BLaER1 treated with 17β-estradiol and CSF1 and Interleukin-3, amounts not matched to agents 10 nM and 100 nM (cell line): ENCODE measurements around the gene KCNK2.

Experiments used
- H3K27ac ChIP-seq, 11 experiments: shearing (Covaris generic); formaldehyde crosslinking; 2 replicates each; pipeline ENCODE4 v1.8.1; 2022
- H3K27me3 ChIP-seq, 11 experiments: shearing (Covaris generic); formaldehyde crosslinking; 2 replicates each; pipeline ENCODE4 v1.8.1; 2022
- H3K36me3 ChIP-seq, 11 experiments: shearing (Covaris generic); formaldehyde crosslinking; 2 replicates each; pipeline ENCODE4 v1.8.1; 2022
- H3K4me1 ChIP-seq, 10 experiments: shearing (Covaris generic); formaldehyde crosslinking; 2 replicates each; pipeline ENCODE4 v1.8.1; 2022
- H3K4me2 ChIP-seq, 11 experiments: shearing (Covaris generic); formaldehyde crosslinking; 2 replicates each; pipeline ENCODE4 v1.8.1; 2022
- H3K4me3 ChIP-seq, 10 experiments: shearing (Covaris generic); formaldehyde crosslinking; 2 replicates each; pipeline ENCODE4 v1.8.1; 2022
- H3K9ac ChIP-seq, 11 experiments: shearing (Covaris generic); formaldehyde crosslinking; 2 replicates each; pipeline ENCODE4 v1.8.1; 2022
- H3K9me3 ChIP-seq, 11 experiments: shearing (Covaris generic); formaldehyde crosslinking; replicated peaks in 1 of 11; 2 replicates each; pipeline ENCODE4 v1.8.1; 2022
- H4K20me1 ChIP-seq, 11 experiments: shearing (Covaris generic); formaldehyde crosslinking; 2 replicates each; pipeline ENCODE4 v1.8.1; 2022
- Cebpa-rat ChIP-seq, 11 experiments: shearing (Covaris generic); IDR thresholded peaks; 2 replicates each; pipeline ENCODE4 v1.8.1; 2022

KCNK2 gene

DNA sequence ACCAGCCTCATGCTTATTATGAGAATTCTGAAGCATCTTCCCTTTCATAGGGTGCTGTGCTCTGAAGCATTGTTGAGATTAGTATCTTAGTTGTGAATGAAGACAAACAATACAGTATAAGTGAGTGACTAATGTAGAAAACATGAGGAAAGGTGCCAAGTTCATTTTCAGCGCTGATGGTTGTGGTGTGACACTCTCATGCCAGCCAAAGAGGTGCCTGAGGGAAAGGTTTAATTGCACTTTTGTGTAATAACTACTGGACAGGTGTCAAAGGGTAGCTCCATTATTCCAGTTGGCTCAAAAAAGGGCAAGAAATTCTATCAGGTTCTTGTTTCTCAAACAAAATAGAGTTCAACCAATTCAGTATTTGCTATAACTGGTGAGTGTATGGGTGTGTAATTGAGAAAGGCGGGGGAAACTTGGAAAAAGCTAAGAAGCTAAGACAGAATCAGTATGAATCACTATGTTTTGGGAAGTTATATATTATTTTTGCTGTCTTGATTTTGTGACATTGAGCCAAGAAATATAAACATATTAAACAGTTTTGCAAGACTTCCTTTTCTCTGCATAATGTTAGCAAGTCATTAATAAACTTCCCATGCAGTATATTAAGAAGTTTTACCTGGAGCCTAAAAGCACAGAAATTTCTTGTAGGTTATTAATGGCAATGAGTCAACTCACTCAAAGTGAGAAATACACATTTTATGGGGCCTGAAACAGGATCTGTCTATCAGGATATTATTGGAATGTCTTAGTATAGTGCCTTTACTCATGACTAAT lies 31.8 kb downstream of the KCNK2 start:
- no peak overlapping the region for H3K27ac ChIP-seq
- no peaks in the 10 kb centered on the region for H3K36me3 ChIP-seq
- no peak overlapping the region for H3K4me2 ChIP-seq
- no peaks in the 10 kb centered on the region for H4K20me1 ChIP-seq
- H3K9me3 ChIP-seq: no peaks in the 10 kb centered on the region
- no peak for TF ChIP-seq Cebpa-rat (IDR thresholded peaks at IDR 0.05)
- no peaks in the 10 kb centered on the region for H3K27me3 ChIP-seq
- H3K9ac ChIP-seq: no peak overlapping the region
- H3K4me3 ChIP-seq: no peak overlapping the region
- H3K4me1 ChIP-seq: peaks cover 0 to 4% (median 0%) of the 10 kb centered on the region in 10 experiments; a peak in 1 of 20 replicates

DNA sequence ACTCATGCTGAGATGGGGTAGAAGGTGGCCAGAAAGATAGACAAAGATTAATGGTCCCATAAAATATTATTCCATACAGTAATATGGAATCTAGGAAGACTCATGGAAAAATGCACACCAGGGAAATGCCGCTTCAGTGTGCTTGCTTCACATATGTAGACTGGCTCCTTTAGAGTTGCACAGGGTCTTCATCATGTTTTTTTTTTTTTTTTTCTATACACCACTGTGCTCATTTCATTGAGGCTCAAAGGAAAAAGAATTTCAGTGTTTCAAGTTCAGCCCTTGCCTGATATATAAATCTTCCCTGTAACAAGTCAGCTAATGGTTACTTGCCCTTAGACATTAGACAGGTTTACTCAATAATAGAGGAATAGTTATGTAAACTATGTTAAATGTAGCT lies 33.2 kb downstream of the KCNK2 start:
- Histone ChIP-seq H3K36me3 (no peaks in the 10 kb centered on the region), H3K27me3 (no peaks in the 10 kb centered on the region), H3K9me3 (no peaks in the 10 kb centered on the region), H4K20me1 (no peaks in the 10 kb centered on the region), H3K9ac (no peak overlapping the region), H3K4me2 (no peak overlapping the region), H3K4me3 (no peak overlapping the region), H3K4me1 (peaks cover 0 to 4% (median 0%) of the 10 kb centered on the region in 10 experiments; a peak in 1 of 20 replicates), H3K27ac (no peak overlapping the region)
- no peak for TF ChIP-seq Cebpa-rat (IDR thresholded peaks at IDR 0.05)

DNA sequence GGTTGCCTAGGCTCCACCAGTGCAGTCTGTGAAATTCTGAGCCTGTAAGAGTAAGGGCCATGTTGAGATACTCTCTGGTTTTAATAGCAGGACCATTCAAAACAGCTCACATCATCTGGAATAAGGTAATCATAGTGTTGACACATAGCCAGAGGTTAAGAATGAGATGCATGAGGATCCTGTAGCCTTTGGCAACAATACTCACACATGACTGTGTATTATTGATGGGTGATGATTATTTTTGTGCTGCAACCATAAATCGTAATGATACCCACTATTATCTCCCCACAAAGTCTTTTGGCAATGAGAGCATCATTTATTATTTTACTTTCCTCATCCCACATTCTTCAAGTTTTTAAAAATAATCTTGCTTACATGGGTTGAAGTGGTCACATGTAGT lies 35.5 kb downstream of the KCNK2 start:
- no peak for TF ChIP-seq Cebpa-rat (IDR thresholded peaks at IDR 0.05)

DNA sequence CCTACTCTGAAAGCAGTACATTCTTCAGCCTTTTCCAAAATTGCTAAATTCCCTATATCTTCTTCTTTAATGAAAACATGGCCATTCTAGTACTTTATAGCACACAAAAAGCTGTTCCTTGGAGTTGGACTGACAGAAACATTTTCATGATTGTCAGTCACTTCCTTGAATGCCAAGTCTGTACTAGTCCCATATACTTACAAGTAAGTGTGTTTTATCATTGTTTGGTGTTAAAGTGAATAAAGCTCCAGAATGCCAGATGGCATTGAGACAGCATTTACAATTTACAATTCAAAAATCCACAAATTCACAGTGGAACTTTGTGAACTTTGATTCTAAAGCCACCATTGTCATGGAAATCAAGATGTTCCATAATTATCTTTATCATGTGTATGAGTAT lies 36.5 kb downstream of the KCNK2 start:
- H3K27ac ChIP-seq: no peak overlapping the region
- TF ChIP-seq Cebpa-rat (IDR thresholded peaks at IDR 0.05): no peak

More for the DNA sequence above, 35.5 kb downstream of the KCNK2 start:
- peaks cover 0 to 4% (median 0%) of the 10 kb centered on the region in 10 experiments; a peak in 1 of 20 replicates for H3K4me1 ChIP-seq
- no peaks in the 10 kb centered on the region for H3K9me3 ChIP-seq
- H4K20me1 ChIP-seq: no peaks in the 10 kb centered on the region
- no peak overlapping the region for H3K4me2 ChIP-seq
- H3K27ac ChIP-seq: no peak overlapping the region
- H3K4me3 ChIP-seq: no peak overlapping the region
- no peaks in the 10 kb centered on the region for H3K27me3 ChIP-seq
- no peaks in the 10 kb centered on the region for H3K36me3 ChIP-seq
- no peak overlapping the region for H3K9ac ChIP-seq

DNA sequence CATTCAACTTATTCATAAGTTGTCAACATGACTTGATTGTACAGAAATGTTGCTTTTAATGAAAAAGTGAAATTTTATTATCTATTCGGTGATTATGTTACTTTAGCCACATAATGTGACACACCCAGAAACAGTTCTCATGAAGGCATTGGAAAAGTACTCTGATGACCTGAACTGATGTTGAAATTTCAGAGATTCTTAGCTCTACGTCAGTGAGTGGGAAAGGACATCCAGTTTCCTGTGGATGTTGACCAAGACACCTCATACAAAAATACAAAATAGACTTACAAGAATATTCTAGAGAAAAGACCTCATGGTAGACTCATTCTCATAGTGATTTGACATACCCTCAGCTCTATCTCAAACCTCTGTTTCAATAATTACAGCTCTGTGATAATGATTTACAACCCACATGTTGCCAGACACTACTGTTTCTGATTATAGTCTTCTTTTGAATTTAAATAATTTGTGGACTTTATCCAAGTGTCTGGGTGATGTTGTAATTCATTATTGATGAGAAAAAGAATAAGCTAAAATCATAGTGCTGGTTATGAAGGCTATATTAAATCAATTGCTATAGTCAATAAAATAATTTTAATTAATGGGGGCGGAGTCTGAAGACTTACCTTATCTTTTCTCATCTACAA lies 37.3 kb downstream of the KCNK2 start:
- 0 out of 20 replicates have a peak, but pooled peaks cover 0 to 4% (median 0%) of the 10 kb centered on the region in 10 experiments for H3K4me1 ChIP-seq
- H3K27ac ChIP-seq: no peak overlapping the region
- H3K9me3 ChIP-seq: no peaks in the 10 kb centered on the region
- H4K20me1 ChIP-seq: no peaks in the 10 kb centered on the region
- no peak overlapping the region for H3K4me3 ChIP-seq
- H3K9ac ChIP-seq: no peak overlapping the region
- no peak for TF ChIP-seq Cebpa-rat (IDR thresholded peaks at IDR 0.05)
- no peak overlapping the region for H3K4me2 ChIP-seq
- H3K27me3 ChIP-seq: no peaks in the 10 kb centered on the region
- H3K36me3 ChIP-seq: no peaks in the 10 kb centered on the region

More for the DNA sequence above, 36.5 kb downstream of the KCNK2 start:
- no peak overlapping the region for H3K9ac ChIP-seq
- H3K4me1 ChIP-seq: peaks cover 0 to 4% (median 0%) of the 10 kb centered on the region in 10 experiments; a peak in 1 of 20 replicates
- H3K27me3 ChIP-seq: no peaks in the 10 kb centered on the region
- H3K4me3 ChIP-seq: no peak overlapping the region
- H3K36me3 ChIP-seq: no peaks in the 10 kb centered on the region
- no peaks in the 10 kb centered on the region for H3K9me3 ChIP-seq
- H3K4me2 ChIP-seq: no peak overlapping the region
- no peaks in the 10 kb centered on the region for H4K20me1 ChIP-seq

DNA sequence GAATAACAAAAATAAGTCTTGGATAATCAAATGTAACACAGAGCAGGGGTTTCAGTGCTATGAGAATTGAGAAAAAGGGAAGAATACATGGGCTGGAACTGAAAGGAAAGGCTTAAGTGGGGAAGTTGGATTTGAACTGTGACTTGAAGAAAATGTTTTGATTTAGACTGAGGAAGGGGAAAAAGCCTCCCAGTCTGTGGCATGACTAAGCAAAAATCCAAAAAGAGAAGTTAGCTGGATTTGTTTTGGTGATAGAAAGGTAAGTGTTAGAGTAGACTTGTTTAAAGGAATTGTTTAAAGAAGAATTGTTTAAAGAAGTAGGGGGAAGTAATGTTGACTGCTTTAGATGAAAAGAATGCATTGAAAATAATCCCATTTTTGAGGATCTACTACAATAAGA lies 46.0 kb downstream of the KCNK2 start:
- Histone ChIP-seq H3K36me3 (no peaks in the 10 kb centered on the region), H3K4me1 (peaks cover 0 to 20% (median 10%) of the 10 kb centered on the region in 10 experiments; a peak in 10 of 20 replicates), H4K20me1 (no peaks in the 10 kb centered on the region), H3K9ac (no peak overlapping the region), H3K9me3 (no peaks in the 10 kb centered on the region), H3K27ac (peak overlapping the region in 9 of 11 experiments; percentile 2 to 59 (median 37); a peak in 10 of 22 replicates), H3K27me3 (no peaks in the 10 kb centered on the region), H3K4me3 (no peak overlapping the region), H3K4me2 (peak overlapping the region in 6 of 11 experiments; percentile 30 to 78 (median 52); a peak in 11 of 22 replicates)
- TF ChIP-seq Cebpa-rat (IDR thresholded peaks at IDR 0.05): no peak

DNA sequence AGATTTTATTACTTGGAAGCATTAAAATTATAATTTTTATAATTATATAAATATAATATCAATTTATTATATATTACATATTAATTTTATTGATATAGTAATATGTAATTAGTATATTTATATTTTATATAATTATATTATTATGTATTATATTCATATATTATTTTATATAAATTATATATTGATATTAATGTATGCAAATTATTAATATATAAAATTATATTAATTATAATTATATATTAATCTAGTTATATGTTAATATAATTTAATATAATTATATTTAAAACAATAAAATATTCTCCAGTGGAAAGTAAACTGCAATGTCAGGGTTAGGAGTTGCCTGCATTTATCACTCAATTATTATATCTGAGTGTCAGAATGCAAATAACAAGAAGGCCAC lies 48.8 kb downstream of the KCNK2 start:
- Histone ChIP-seq H4K20me1 (no peaks in the 10 kb centered on the region), H3K4me3 (no peak overlapping the region), H3K27me3 (no peaks in the 10 kb centered on the region), H3K4me1 (peaks cover 0 to 20% (median 10%) of the 10 kb centered on the region in 10 experiments; a peak in 10 of 20 replicates), H3K4me2 (no peak overlapping the region), H3K36me3 (no peaks in the 10 kb centered on the region), H3K9me3 (no peaks in the 10 kb centered on the region), H3K27ac (no peak overlapping the region), H3K9ac (no peak overlapping the region)
- no peak for TF ChIP-seq Cebpa-rat (IDR thresholded peaks at IDR 0.05)

DNA sequence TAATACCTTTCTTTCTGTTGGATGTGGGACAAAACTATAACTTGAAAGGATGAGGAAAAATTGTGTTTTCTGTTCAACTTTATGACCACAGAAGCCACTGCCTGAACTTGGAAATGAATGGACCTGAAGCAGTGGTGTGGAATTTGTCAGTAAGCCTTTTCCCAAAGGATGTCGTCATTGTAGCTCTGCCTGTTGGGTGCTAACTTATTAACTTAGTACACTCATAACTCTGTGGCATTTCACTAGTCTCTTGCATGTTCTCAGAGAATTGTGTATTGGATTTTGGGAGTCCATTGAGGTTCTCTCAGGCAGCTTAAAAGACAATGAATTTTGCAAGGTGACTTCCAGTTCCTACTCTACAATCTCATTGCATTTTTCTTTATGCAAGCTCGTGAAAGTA lies 49.6 kb downstream of the KCNK2 start:
- Histone ChIP-seq H3K27ac (no peak overlapping the region), H4K20me1 (no peaks in the 10 kb centered on the region), H3K9ac (no peak overlapping the region), H3K4me1 (peaks cover 0 to 20% (median 10%) of the 10 kb centered on the region in 10 experiments; a peak in 10 of 20 replicates), H3K27me3 (no peaks in the 10 kb centered on the region), H3K36me3 (no peaks in the 10 kb centered on the region), H3K4me3 (no peak overlapping the region), H3K4me2 (no peak overlapping the region), H3K9me3 (no peaks in the 10 kb centered on the region)
- TF ChIP-seq Cebpa-rat (IDR thresholded peaks at IDR 0.05): no peak

DNA sequence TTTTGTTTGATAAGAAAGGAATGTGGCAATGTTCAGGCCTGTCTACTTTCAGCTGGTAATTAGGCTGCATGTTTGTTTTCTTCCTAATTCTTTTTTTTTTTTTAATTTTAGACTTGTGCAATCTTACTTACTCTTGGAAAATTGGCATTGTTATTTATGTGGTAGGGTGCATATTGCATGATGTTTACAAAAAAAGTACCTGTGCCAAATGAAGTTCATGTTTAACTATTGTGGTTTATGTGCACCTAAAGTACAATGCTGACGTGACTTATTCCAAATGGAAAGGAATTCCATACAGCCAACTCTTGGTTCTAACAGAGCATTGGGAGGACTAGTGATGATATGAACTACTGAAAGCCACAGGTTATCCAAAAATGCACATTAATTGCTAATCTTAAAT lies 51.0 kb downstream of the KCNK2 start:
- Histone ChIP-seq H3K36me3 (no peaks in the 10 kb centered on the region), H3K27ac (no peak overlapping the region), H3K4me1 (peaks cover 0 to 14% (median 7%) of the 10 kb centered on the region in 10 experiments; a peak in 9 of 20 replicates), H3K27me3 (no peaks in the 10 kb centered on the region), H3K9me3 (no peaks in the 10 kb centered on the region), H3K4me3 (no peak overlapping the region), H4K20me1 (no peaks in the 10 kb centered on the region), H3K9ac (no peak overlapping the region), H3K4me2 (no peak overlapping the region)
- TF ChIP-seq Cebpa-rat (IDR thresholded peaks at IDR 0.05): no peak
